Measurements from ENCODE around the gene CLEC1B.
"Not testable (repeated sequence)": the region's sequence is repeated elsewhere in the genome, so short reads cannot be mapped to it uniquely, and the experiment has no call there.

Gene CLEC1B

DNA sequence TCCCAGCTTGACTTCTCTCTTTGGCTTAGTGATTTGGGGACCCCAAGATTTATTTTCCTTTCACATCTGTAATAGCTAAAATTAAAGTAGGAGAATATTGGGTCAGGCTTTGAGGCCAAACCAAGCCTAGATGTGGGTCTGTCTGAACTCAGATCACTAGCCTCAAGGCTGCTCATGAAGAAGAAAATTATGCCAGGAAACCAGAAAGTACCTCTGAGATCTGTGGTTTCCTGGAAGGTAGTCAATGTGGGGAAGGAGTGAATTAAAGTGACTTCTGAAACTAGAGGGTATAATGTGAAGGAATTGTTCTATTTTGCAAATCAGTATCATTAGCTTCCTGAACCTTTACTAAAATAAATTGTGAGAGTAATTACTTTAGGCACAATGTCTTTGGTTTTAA, 41.1 kb downstream of the CLEC1B start:
- H3K9me3 ChIP-seq (ENCODE audit: control insufficient read depth, insufficient read depth, low read length) = no peaks in the 10 kb centered on the region
- H3K36me3 ChIP-seq (ENCODE audit: insufficient read depth, low read length) = no peaks in the 10 kb centered on the region
- H3K9ac ChIP-seq (ENCODE audit: low read depth, low read length) = no peak overlapping the region
- H3K4me1 ChIP-seq (ENCODE audit: insufficient read depth, low read length) = no peaks in the 10 kb centered on the region

GRCh38 chr12:9952954-9953729, 45.8 kb downstream of the CLEC1B start:
- not testable (repeated sequence) for H3K36me3 ChIP-seq (ENCODE audit: insufficient read depth, low read length); H3K4me1 ChIP-seq (ENCODE audit: insufficient read depth, low read length); H3K9ac ChIP-seq (ENCODE audit: low read depth, low read length); H3K9me3 ChIP-seq (ENCODE audit: control insufficient read depth, insufficient read depth, low read length)

GRCh38 chr12:9951026-9951675, 47.8 kb downstream of the CLEC1B start:
- Histone ChIP-seq H3K36me3 (ENCODE audit: insufficient read depth, low read length) (no peaks in the 10 kb centered on the region), H3K9me3 (ENCODE audit: control insufficient read depth, insufficient read depth, low read length) (0 out of 2 replicates have a peak, but pooled peaks cover 2% of the 10 kb centered on the region), H3K9ac (ENCODE audit: low read depth, low read length) (no peak overlapping the region), H3K4me1 (ENCODE audit: insufficient read depth, low read length) (no peaks in the 10 kb centered on the region)

DNA sequence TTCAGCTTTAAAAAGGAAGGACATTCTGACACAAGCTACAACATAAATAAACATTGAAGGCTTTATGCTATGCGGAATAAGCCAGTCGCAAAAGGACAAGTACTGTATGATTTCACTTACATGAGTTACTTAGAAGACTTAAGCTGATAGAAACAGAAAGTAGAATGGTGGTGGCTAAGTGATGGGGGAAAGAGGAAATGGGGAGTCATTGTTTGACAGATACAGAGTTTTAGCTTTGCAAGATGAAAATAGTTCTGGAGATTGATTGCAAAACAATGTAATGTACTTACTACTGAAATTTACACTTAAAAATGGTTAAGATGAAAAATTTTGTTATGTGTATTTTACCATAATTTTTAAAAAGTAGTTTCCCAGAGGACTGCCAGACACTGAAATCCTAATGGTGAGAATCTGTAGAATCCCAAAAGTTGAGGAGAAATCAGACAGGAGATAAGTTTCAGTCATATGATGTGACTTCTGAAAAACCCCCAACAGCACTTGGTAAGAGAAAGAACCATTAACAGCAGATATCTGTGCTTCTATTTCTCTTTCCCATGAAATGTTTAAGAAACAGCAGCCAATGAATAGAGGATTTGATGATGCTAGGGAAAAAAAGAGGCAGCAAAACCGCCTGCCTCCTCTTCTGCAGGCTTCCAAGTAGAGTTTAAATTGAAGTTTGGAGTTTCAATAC, 50.2 kb downstream of the CLEC1B start:
- H3K4me1 ChIP-seq (ENCODE audit: insufficient read depth, low read length) = no peaks in the 10 kb centered on the region
- 0 out of 2 replicates have a peak, but pooled peaks cover 2% of the 10 kb centered on the region for H3K9me3 ChIP-seq (ENCODE audit: control insufficient read depth, insufficient read depth, low read length)
- no peaks in the 10 kb centered on the region for H3K36me3 ChIP-seq (ENCODE audit: insufficient read depth, low read length)
- H3K9ac ChIP-seq (ENCODE audit: low read depth, low read length) = no peak overlapping the region

GRCh38 chr12:9947674-9948073, 51.2 kb downstream of the CLEC1B start:
- H3K4me1 ChIP-seq (ENCODE audit: insufficient read depth, low read length) = no peaks in the 10 kb centered on the region

GRCh38 chr12:9944391-9944790, 54.5 kb downstream of the CLEC1B start:
- Histone ChIP-seq H3K4me1 (ENCODE audit: insufficient read depth, low read length) (no peaks in the 10 kb centered on the region), H3K9ac (ENCODE audit: low read depth, low read length) (no peak overlapping the region), H3K9me3 (ENCODE audit: control insufficient read depth, insufficient read depth, low read length) (0 out of 2 replicates have a peak, but pooled peaks cover 2% of the 10 kb centered on the region), H3K36me3 (ENCODE audit: insufficient read depth, low read length) (no peaks in the 10 kb centered on the region)

More at GRCh38 chr12:9947674-9948073, 51.2 kb downstream of the CLEC1B start:
- 0 out of 2 replicates have a peak, but pooled peaks cover 2% of the 10 kb centered on the region for H3K9me3 ChIP-seq (ENCODE audit: control insufficient read depth, insufficient read depth, low read length)
- H3K9ac ChIP-seq (ENCODE audit: low read depth, low read length) = no peak overlapping the region
- no peaks in the 10 kb centered on the region for H3K36me3 ChIP-seq (ENCODE audit: insufficient read depth, low read length)

DNA sequence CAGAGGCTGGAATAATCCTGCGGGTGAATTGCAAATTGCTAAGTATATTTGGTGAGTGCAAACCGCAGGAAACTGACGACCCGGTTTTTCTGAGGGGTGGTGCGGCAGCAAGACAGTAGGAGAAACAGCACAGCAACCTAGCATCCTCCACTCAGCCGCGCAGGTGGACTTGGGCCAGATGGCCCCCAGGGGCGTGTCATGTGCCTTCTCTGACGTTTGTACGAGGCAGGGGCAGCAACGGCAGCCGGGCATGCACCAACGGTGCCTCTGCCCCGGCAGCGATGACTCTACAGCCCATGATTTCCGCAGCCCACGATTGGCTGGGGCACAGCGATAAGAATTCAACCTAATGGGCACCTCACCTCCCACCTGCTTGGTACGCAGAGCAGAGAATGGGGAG, 55.7 kb downstream of the CLEC1B start:
- Histone ChIP-seq H3K9me3 (ENCODE audit: control insufficient read depth, insufficient read depth, low read length) (no peaks in the 10 kb centered on the region), H3K4me1 (ENCODE audit: insufficient read depth, low read length) (no peaks in the 10 kb centered on the region), H3K9ac (ENCODE audit: low read depth, low read length) (peak overlapping the region; percentile 37; the same call in 1 of the 2 replicates), H3K36me3 (ENCODE audit: insufficient read depth, low read length) (no peaks in the 10 kb centered on the region)

Measured in ES-I3 (cell line).